Sigmoid colon (tissue), 7 donors: ENCODE measurements around the gene DUSP28. TPM values are rescaled to one million over a fixed set of nuclear protein-coding genes. Genes with fewer than 3 reads are reported as not detected.

Source experiments
- DNase-seq: peaks from one replicate; pipeline ENCODE4 v3.0.0-alpha.2; 2019
- H3K27ac ChIP-seq, 4 donors: fragments of 200-600 bp; sonication (generic); one replicate each; pipeline ENCODE4 v1.5.1; 2016 to 2019; ENCODE audit warnings: mild to moderate bottlenecking in 1 of 4
- H3K27me3 ChIP-seq, 3 donors: fragments of 200-600 bp; sonication (generic); one replicate each; pipeline ENCODE4 v1.5.1; 2019; ENCODE audit warnings: mild to moderate bottlenecking in 1 of 3
- H3K36me3 ChIP-seq, 4 donors: fragments of 200-600 bp; sonication (generic); one replicate each; pipeline ENCODE4 v1.5.1; 2016 to 2019
- H3K4me1 ChIP-seq, 4 donors: fragments of 200-600 bp; sonication (generic); one replicate each; pipeline ENCODE4 v1.5.1; 2017 to 2019
- H3K4me3 ChIP-seq, 4 donors: fragments of 200-600 bp; sonication (generic); one replicate each; pipeline ENCODE4 v1.5.1; 2017 to 2019; ENCODE audit warnings: mild to moderate bottlenecking in 2 of 4, moderate library complexity in 1 of 4
- H3K9me3 ChIP-seq, 4 donors: fragments of 200-600 bp in 3 of 4; sonication (generic) in 3 of 4; one replicate each; pipeline versions ENCODE4 v1.5.1 to v1.6.1; 2013 to 2019
- EP300 ChIP-seq, 4 donors: sonication (generic); formaldehyde crosslinking; IDR thresholded peaks; one replicate each; pipeline ENCODE4 v1.6.1; 2017; ENCODE audit warnings: antibody characterized with exemption in 4 of 4
- POLR2A ChIP-seq, 2 donors: fragments of 450-650 bp; IDR thresholded peaks; one replicate each; pipeline ENCODE4 v1.6.1; 2016; ENCODE audit warnings: antibody characterized with exemption in 2 of 2, mild to moderate bottlenecking in 2 of 2, moderate library complexity in 2 of 2
- POLR2AphosphoS5 ChIP-seq, 4 donors: sonication (generic); formaldehyde crosslinking; IDR thresholded peaks; one replicate each; pipeline ENCODE4 v1.6.1; 2017; ENCODE audit warnings: antibody characterized with exemption in 4 of 4
- WGBS, 2 donors: extraction: QIAGEN DNeasy Blood & Tissue Kit; methylation state at CpG; one replicate each; pipeline ENCODE4 v1.1.7; 2013; 5-methylcytosine and 5-hydroxymethylcytosine counted together
- intact Hi-C: fragments of 100-400 bp; cut with DNase I; formaldehyde crosslinking; loops from one replicate; pipeline ENCODE4 v1.15.1; 2023
- polyA plus RNA-seq, 3 donors: library from polyadenylated mRNA; stranded (reverse); fragments of 200-250 nt; gene quantifications; one replicate each; pipeline ENCODE4 v1.2.3, GENCODE V29; 2013
- total RNA-seq, 4 donors: library from RNA; depleted of rRNA; stranded (reverse); fragments of >200 nt; gene quantifications; one replicate each; pipeline ENCODE4 v1.1.0, GENCODE V29; 2016
- TF ChIP-seq, protein P1 (sequence below), 4 experiments: fragments of 450-650 bp in 3 of 4; fragments of 200-600 bp in 1 of 4; IDR thresholded peaks; one replicate each; pipeline ENCODE4 v1.5.1; 2016 to 2019; ENCODE audit warnings: antibody characterized with exemption in 4 of 4, mild to moderate bottlenecking in 3 of 4, moderate library complexity in 2 of 4
- donor health status: healthy with polysubstance abuse.
- donor health status: Bipolar disorder and iron deficiency.
- donor health status: healthy.

The DUSP28 gene
- total and polyA plus RNA-seq, 7 donors, result 4.6 to 10.2 (median 5.4) TPM

DNA sequence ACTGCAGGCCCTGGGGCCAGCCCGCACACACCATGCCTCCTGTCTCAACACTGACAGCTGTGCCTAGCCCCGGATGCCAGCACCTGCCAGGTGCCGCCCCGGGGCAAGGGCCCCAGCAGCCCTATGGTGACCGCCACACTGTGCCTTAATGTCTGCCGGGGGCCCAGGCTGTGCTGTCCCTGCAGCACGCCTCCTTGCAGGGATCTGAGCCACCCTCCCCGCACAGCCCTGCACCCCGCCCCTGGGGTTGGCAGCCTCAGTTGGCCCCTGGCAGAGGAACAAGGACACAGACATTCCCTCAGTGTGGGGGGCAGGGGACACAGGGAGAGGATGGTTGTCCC is 17.9 kb downstream of the DUSP28 start:
- H3K4me1 ChIP-seq, result peaks cover 0 to 16% (median 13%) of the 10 kb centered on the region in 4 donors
- no peak overlapping the region for H3K4me3 ChIP-seq
- DNase-seq, result no peak
- H3K36me3 ChIP-seq, result peaks cover 8 to 56% (median 33%) of the 10 kb centered on the region in 4 donors
- H3K9me3 ChIP-seq, result no peaks in the 10 kb centered on the region
- intact Hi-C loops, result no loop called here
- no peaks in the 10 kb centered on the region for H3K27me3 ChIP-seq
- H3K27ac ChIP-seq, result no peak overlapping the region
- TF ChIP-seq POLR2A (IDR thresholded peaks at IDR 0.05) (no peak), POLR2AphosphoS5 (IDR thresholded peaks at IDR 0.05) (no peak), EP300 (IDR thresholded peaks at IDR 0.05) (no peak)
- TF ChIP-seq, protein P1, sequence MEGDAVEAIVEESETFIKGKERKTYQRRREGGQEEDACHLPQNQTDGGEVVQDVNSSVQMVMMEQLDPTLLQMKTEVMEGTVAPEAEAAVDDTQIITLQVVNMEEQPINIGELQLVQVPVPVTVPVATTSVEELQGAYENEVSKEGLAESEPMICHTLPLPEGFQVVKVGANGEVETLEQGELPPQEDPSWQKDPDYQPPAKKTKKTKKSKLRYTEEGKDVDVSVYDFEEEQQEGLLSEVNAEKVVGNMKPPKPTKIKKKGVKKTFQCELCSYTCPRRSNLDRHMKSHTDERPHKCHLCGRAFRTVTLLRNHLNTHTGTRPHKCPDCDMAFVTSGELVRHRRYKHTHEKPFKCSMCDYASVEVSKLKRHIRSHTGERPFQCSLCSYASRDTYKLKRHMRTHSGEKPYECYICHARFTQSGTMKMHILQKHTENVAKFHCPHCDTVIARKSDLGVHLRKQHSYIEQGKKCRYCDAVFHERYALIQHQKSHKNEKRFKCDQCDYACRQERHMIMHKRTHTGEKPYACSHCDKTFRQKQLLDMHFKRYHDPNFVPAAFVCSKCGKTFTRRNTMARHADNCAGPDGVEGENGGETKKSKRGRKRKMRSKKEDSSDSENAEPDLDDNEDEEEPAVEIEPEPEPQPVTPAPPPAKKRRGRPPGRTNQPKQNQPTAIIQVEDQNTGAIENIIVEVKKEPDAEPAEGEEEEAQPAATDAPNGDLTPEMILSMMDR (IDR thresholded peaks at IDR 0.05), result no peak
- WGBS, 2 donors, result 90 to 92% methylated on average over 9 of the region's 9 CpGs

DNA sequence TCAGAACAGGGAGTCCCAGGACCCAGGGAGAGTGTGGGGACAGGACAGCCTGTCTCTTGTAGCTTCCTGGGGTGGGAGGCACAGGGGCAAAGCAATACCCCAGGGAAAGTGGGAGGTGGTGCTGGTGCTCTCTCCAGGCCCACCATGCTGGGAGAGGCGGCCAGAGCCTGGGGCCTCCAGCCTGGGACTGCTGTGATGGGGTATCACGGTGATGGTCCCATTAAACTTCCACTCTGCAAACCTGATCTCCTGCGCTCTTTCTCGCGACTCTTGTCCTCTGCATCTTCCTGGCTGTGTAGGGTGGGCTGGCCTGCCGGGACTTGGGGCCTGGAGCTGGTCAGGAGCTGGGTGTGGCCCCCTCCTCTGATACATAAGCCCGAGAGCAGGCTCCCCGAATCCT is 18.3 kb downstream of the DUSP28 start:
- TF ChIP-seq, protein P1 (IDR thresholded peaks at IDR 0.05), result no peak
- TF ChIP-seq POLR2AphosphoS5 (IDR thresholded peaks at IDR 0.05) (no peak), EP300 (IDR thresholded peaks at IDR 0.05) (no peak), POLR2A (IDR thresholded peaks at IDR 0.05) (no peak)
- no peaks in the 10 kb centered on the region for H3K9me3 ChIP-seq
- WGBS, 2 donors, result 88 to 95% methylated on average over 8 of the region's 8 CpGs
- no peak overlapping the region for H3K4me3 ChIP-seq
- H3K36me3 ChIP-seq, result peaks cover 8 to 53% (median 33%) of the 10 kb centered on the region in 4 donors
- peak overlapping the region in 1 of 4 donors; percentile 40 for H3K27ac ChIP-seq
- peaks cover 0 to 16% (median 13%) of the 10 kb centered on the region in 4 donors for H3K4me1 ChIP-seq
- no peak for DNase-seq
- intact Hi-C loops, result no loop called here
- H3K27me3 ChIP-seq, result no peaks in the 10 kb centered on the region

DNA sequence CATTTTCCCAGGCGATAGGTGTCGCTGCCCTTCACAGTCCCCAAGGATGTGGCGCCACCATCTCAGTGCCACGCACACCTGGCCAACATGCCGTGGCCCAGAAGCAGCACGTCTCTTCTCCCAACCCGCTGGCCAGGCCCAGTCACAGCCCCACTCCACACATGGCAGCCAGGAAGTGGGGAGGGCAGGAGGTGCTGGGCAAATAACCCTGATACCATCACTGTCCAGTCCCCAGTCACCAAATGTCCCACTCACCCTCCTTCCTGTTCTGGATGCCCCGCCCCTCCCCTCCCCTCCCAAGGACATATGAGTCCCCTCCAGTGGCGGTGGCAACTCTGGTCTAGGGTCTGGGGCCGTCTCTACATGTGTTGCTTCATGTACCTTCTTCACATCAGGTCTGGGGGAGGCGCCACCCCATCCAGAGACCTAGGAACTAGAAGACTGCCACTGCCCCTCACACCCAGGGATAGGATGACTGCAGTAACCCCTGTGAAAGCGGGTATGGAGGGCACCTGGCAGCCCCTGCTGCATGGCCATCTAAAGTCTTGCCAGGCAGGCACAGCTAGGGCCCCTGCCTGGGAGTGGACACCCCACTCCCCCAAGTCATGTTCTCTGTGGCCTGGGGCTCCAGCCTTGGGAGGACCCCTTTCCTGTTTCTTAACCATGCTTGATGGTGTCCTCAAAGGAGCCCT is 19.1 kb downstream of the DUSP28 start:
- 89 to 92% methylated on average over 12 of the region's 12 CpGs for WGBS, 2 donors
- H3K36me3 ChIP-seq, result peaks cover 8 to 46% (median 33%) of the 10 kb centered on the region in 4 donors
- peak overlapping the region; percentile 40 to 69 (median 67) for H3K27ac ChIP-seq
- intact Hi-C loops, result no loop called here
- no peak for DNase-seq
- TF ChIP-seq POLR2A (IDR thresholded peaks at IDR 0.05) (no peak), EP300 (IDR thresholded peaks at IDR 0.05) (no peak), POLR2AphosphoS5 (IDR thresholded peaks at IDR 0.05) (no peak)
- TF ChIP-seq, protein P1 (IDR thresholded peaks at IDR 0.05), result no peak
- peaks cover 0 to 23% (median 15%) of the 10 kb centered on the region in 4 donors for H3K4me1 ChIP-seq
- no peak overlapping the region for H3K4me3 ChIP-seq
- H3K27me3 ChIP-seq, result no peaks in the 10 kb centered on the region
- no peaks in the 10 kb centered on the region for H3K9me3 ChIP-seq

DNA sequence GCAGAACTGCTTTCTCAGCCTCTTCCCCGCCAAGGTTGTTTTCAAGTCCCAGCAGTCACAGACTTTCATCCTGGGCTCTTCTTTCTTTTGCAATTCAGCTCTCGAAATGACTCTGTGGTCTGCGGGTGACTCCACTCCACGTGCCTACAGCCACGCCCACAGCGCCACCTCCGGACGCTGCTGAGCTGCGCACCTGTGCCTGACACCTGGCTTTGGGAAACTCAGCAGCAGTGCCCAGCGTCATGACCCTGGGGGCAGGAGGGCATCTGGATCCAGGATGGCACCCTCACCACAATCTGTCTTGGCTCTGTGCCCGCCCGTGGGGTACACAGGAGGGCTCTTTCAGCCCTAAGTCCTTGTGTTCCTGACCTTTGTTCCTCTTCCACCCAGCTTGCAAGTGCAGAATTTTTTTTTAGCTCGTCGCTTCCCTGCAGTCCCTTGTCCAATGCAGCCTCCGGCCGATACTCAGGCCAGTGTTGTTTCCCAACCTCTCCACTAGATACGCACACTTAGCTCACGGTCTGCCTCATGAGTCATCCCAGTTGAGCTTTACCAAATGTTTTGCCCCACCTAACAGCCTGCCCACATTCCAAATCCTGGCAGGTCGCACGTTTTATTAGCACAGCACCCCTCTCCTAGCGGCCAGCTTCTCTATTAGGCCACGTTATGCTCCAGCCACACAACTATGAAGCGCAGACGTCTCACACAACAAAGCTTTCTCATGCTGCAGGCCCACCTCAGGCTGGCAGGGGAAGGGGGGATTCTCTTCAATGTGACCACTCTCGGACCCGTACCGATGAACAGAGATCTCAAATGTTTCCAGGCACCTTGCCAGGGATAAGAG is 19.8 kb downstream of the DUSP28 start:
- Histone ChIP-seq H3K27me3 (no peaks in the 10 kb centered on the region), H3K4me1 (peaks cover 0 to 31% (median 23%) of the 10 kb centered on the region in 4 donors), H3K36me3 (peaks cover 8 to 38% (median 27%) of the 10 kb centered on the region in 4 donors), H3K4me3 (no peak overlapping the region), H3K27ac (peak overlapping the region; percentile 40 to 69 (median 67)), H3K9me3 (no peaks in the 10 kb centered on the region)
- TF ChIP-seq EP300 (IDR thresholded peaks at IDR 0.05), result no peak
- TF ChIP-seq POLR2AphosphoS5 (IDR thresholded peaks at IDR 0.05), result peak in 2 of 4 donors; percentile 41 to 55
- TF ChIP-seq, protein P1 (IDR thresholded peaks at IDR 0.05), result no peak
- peak; percentile 88 for DNase-seq
- 35 to 60% methylated on average over 27 of the region's 27 CpGs for WGBS, 2 donors
- intact Hi-C loops, result no loop called here
